BLaER1 (cell line): ENCODE data around the gene RBBP8NL.

ENCODE experiments used
- H3K27ac ChIP-seq: shearing (Covaris generic); formaldehyde crosslinking; 2 replicates; pipeline ENCODE4 v1.8.1; 2022
- H3K27me3 ChIP-seq: shearing (Covaris generic); formaldehyde crosslinking; 2 replicates; pipeline ENCODE4 v1.8.1; 2022
- H3K36me3 ChIP-seq: shearing (Covaris generic); formaldehyde crosslinking; 2 replicates; pipeline ENCODE4 v1.8.1; 2022
- H3K4me1 ChIP-seq: shearing (Covaris generic); formaldehyde crosslinking; 2 replicates; pipeline ENCODE4 v1.8.1; 2022
- H3K4me2 ChIP-seq: shearing (Covaris generic); formaldehyde crosslinking; 2 replicates; pipeline ENCODE4 v1.8.1; 2022
- H3K4me3 ChIP-seq: shearing (Covaris generic); formaldehyde crosslinking; 2 replicates; pipeline ENCODE4 v1.8.1; 2022
- H3K9ac ChIP-seq: shearing (Covaris generic); formaldehyde crosslinking; 2 replicates; pipeline ENCODE4 v1.8.1; 2022
- H3K9me3 ChIP-seq: shearing (Covaris generic); formaldehyde crosslinking; 2 replicates; pipeline ENCODE4 v1.8.1; 2022
- H4K20me1 ChIP-seq: shearing (Covaris generic); formaldehyde crosslinking; 2 replicates; pipeline ENCODE4 v1.8.1; 2022
- Cebpa-rat ChIP-seq: shearing (Covaris generic); IDR thresholded peaks from 2 replicates; pipeline ENCODE4 v1.8.1; 2022

RBBP8NL gene

GRCh38 chr20:62367136-62367632 lies 60.2 kb downstream of the RBBP8NL start, which contains the start of gene LAMA5:
Gene LAMA5, minus strand, starts transcription at chr20:62367312. Its CDS starts 67 bp downstream, at chr20:62367245.
- Histone ChIP-seq H3K27ac (peak within 1 kb of the TSS; percentile 89), H3K4me1 (peaks cover 85% of the 10 kb centered on the region), H3K36me3 (peaks cover 3% of the 10 kb centered on the region; the same call in 1 of the 2 replicates), H4K20me1 (peaks cover 44% of the 10 kb centered on the region), H3K9ac (peak within 1 kb of the TSS; percentile 86), H3K9me3 (no peaks in the 10 kb centered on the region), H3K4me2 (peak within 1 kb of the TSS; percentile 99), H3K4me3 (peak within 1 kb of the TSS; percentile 86), H3K27me3 (peaks cover 58% of the 10 kb centered on the region)
- TF ChIP-seq Cebpa-rat: no peak

- H3K27me3 ChIP-seq: peaks cover 58% of the 10 kb centered on the region
- H3K4me3 ChIP-seq: peak overlapping the region; percentile 86
- H3K9me3 ChIP-seq: no peaks in the 10 kb centered on the region
- H3K36me3 ChIP-seq: peaks cover 10% of the 10 kb centered on the region; the same call in 1 of the 2 replicates
- no peak for TF ChIP-seq Cebpa-rat
- H3K4me1 ChIP-seq: peaks cover 89% of the 10 kb centered on the region
- H4K20me1 ChIP-seq: peaks cover 51% of the 10 kb centered on the region
- peak overlapping the region; percentile 86 for H3K9ac ChIP-seq
- peak overlapping the region; percentile 86 for H3K27ac ChIP-seq
- peak overlapping the region; percentile 99 for H3K4me2 ChIP-seq
These were observed 60.8 kb downstream of the RBBP8NL start for GRCh38 chr20:62366370-62367135.

GRCh38 chr20:62365814-62366369 lies 61.4 kb downstream of the RBBP8NL start:
- H3K9ac ChIP-seq: peak overlapping the region; percentile 86

GRCh38 chr20:62364911-62365736 lies 62.2 kb downstream of the RBBP8NL start:
- H4K20me1 ChIP-seq: peaks cover 60% of the 10 kb centered on the region
- H3K9me3 ChIP-seq: no peaks in the 10 kb centered on the region
- peaks cover 90% of the 10 kb centered on the region for H3K4me1 ChIP-seq
- no peak overlapping the region for H3K9ac ChIP-seq
- H3K36me3 ChIP-seq: peaks cover 13% of the 10 kb centered on the region; the same call in 1 of the 2 replicates
- H3K27me3 ChIP-seq: peaks cover 57% of the 10 kb centered on the region
- H3K27ac ChIP-seq: no peak overlapping the region
- no peak for TF ChIP-seq Cebpa-rat
- H3K4me3 ChIP-seq: no peak overlapping the region
- peak overlapping the region; percentile 99 for H3K4me2 ChIP-seq

More at GRCh38 chr20:62365814-62366369, 61.4 kb downstream of the RBBP8NL start:
- Histone ChIP-seq H3K27me3 (peaks cover 58% of the 10 kb centered on the region), H3K27ac (peak overlapping the region; percentile 86), H3K4me3 (peak overlapping the region; percentile 86), H4K20me1 (peaks cover 57% of the 10 kb centered on the region), H3K36me3 (peaks cover 13% of the 10 kb centered on the region; the same call in 1 of the 2 replicates), H3K9me3 (no peaks in the 10 kb centered on the region), H3K4me1 (peaks cover 94% of the 10 kb centered on the region), H3K4me2 (peak overlapping the region; percentile 99)
- TF ChIP-seq Cebpa-rat: no peak

GRCh38 chr20:62363920-62364851 lies 63.2 kb downstream of the RBBP8NL start:
- no peak overlapping the region for H3K27ac ChIP-seq
- H3K9me3 ChIP-seq: no peaks in the 10 kb centered on the region
- peak overlapping the region; percentile 99 for H3K4me2 ChIP-seq
- no peak for TF ChIP-seq Cebpa-rat
- peaks cover 13% of the 10 kb centered on the region; the same call in 1 of the 2 replicates for H3K36me3 ChIP-seq
- peaks cover 85% of the 10 kb centered on the region for H3K4me1 ChIP-seq
- peaks cover 47% of the 10 kb centered on the region for H3K27me3 ChIP-seq
- peaks cover 66% of the 10 kb centered on the region for H4K20me1 ChIP-seq
- no peak overlapping the region for H3K4me3 ChIP-seq
- 0 out of 2 replicates have a peak overlapping the region, but pooled peaks have one; percentile 24 for H3K9ac ChIP-seq

GRCh38 chr20:62362991-62363919 lies 64.1 kb downstream of the RBBP8NL start:
- Histone ChIP-seq H3K9me3 (no peaks in the 10 kb centered on the region), H4K20me1 (peaks cover 75% of the 10 kb centered on the region), H3K9ac (peak overlapping the region; percentile 35; the same call in 1 of the 2 replicates), H3K27me3 (peaks cover 41% of the 10 kb centered on the region), H3K4me3 (no peak overlapping the region), H3K27ac (peak overlapping the region; percentile 15; the same call in 1 of the 2 replicates), H3K4me1 (peaks cover 85% of the 10 kb centered on the region), H3K4me2 (peak overlapping the region; percentile 99), H3K36me3 (peaks cover 13% of the 10 kb centered on the region; the same call in 1 of the 2 replicates)
- no peak for TF ChIP-seq Cebpa-rat

- peaks cover 82% of the 10 kb centered on the region for H4K20me1 ChIP-seq
- H3K27ac ChIP-seq: no peak overlapping the region
- H3K27me3 ChIP-seq: peaks cover 40% of the 10 kb centered on the region
- H3K36me3 ChIP-seq: peaks cover 13% of the 10 kb centered on the region; the same call in 1 of the 2 replicates
- no peaks in the 10 kb centered on the region for H3K9me3 ChIP-seq
- H3K9ac ChIP-seq: peak overlapping the region; percentile 29; the same call in 1 of the 2 replicates
- peak overlapping the region; percentile 99 for H3K4me2 ChIP-seq
- H3K4me1 ChIP-seq: peaks cover 85% of the 10 kb centered on the region
- no peak for TF ChIP-seq Cebpa-rat
- no peak overlapping the region for H3K4me3 ChIP-seq
These were observed 64.8 kb downstream of the RBBP8NL start for GRCh38 chr20:62362590-62362940.
